HG02610 (cell line): ENCODE data around the gene TRAF7.

Experiments used
- ATAC-seq: cut with Tn5 transposase; IDR thresholded peaks from one replicate; pipeline ENCODE4 v1.9.1; 2021; ENCODE audit warnings: mild to moderate bottlenecking, moderate library complexity; ENCODE audit not compliant: unreplicated experiment

The TRAF7 gene

DNA sequence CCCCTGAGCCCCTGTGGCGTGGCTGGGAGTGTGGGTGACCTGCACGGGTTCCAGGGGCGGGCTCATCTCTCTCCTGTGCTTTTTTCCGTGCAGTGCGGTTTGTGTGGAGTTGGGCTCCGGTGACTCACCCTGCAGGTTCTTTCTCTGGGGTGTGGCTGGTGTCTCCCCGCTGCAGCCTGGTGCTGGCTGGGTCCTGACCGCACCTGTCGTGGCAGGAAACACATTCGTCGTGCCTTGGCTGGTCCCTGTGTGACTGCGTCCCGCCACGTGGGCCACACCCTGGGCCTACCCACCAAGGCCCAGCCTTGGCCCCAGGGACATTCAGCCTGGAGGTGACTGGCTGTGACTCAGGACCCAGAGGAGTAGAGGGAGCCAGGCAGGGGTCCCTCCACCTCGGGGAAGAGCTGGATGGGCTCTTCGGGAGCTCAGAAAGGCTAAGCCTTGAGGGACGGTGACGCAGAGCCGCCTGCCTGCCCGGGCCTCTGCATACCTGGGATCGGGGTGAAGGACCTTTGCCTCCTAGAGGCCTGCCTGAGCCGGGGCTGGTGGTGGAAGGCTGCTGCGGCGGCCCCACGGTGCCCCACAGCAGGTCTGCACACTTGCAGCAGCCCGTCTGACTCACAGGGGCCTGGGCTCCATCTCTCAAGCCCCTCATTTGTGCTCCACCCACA, 7.8 kb downstream of the TRAF7 start:
- no peak for ATAC-seq

DNA sequence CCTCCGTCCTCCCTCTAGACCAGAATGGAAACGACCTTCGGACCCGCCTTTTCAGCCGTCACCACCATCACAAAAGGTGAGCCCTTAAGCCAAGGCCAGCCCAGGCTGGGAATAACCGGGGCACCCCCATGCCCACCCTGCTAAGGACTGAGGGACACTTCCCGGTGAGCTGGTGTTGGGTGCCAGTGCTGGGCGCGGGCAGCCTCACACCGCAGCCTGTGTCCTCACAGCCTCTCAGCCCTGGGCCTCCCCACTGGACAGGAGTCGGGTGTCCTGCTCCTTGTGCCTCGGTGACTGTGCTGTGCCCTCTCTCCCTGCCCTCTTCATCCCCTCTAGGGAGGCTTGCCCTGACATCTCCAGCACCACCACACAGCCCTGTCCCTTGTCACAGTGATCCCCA, 10.3 kb downstream of the TRAF7 start:
- no peak for ATAC-seq

DNA sequence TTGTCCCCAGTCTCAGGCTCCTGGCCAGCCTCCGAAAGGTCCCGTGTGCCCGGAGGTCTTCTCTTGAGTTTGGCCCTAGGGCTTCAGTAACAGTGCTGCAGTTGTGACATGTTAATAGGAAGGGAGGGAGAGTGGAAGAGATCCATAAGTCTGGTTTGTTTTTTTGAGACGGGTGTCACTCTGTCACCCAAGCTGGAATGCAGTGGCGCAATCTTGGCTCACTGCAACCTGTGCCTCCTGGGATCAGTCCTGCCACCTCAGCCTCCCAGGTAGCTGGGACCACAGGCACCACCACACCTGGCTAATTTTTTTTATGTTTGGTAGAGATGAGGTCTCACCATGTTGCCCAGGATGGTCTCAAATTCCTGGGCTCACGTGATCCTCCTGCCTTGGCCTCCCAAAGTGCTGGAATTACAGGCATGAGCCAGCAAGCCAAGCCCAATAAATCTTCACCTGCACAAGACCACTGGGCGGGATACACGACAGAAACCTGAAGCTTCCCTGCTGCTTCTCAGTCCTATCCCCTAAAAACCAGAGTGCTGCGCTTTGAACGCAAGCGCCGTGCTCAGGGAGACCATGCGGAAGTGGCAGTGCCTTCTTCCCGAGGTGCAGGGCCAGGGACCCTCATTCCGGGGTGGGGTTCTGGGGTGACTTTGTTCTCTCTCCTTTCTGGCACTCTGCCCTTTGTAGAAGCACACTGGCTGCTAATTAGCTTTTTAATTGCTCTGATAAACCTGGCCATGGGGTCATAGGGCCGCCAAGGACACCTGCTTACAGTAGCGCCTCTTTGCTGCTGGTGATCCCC, 10.9 kb downstream of the TRAF7 start:
- no peak for ATAC-seq

DNA sequence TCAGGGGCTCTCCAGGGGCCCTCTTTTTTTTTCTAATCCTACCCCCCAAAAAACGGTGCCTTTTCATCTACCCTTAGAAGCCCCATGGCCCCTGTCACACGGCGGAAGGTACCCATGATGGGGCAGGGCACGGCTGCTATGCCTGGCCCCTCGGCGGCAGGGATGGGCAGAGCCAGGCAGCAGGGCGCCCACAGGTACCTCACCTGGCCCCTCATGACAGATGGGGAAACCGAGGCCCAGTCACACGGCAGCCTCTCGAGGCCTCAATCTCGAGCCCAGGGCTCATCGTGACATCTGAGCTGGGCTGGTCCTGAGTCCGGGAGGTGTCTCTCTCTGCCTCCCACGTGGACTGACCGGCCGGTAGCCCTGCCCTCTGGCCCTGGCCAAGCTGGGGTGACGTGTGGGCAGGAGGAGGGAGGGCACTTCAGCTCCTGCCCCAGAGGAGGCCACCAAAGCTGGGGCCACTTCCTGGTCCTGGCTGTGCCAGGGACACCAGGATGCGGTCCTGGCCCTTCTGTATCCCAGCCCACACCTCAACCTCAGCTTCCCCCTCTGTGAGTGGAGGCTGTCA, 11.6 kb downstream of the TRAF7 start:
- no peak for ATAC-seq

DNA sequence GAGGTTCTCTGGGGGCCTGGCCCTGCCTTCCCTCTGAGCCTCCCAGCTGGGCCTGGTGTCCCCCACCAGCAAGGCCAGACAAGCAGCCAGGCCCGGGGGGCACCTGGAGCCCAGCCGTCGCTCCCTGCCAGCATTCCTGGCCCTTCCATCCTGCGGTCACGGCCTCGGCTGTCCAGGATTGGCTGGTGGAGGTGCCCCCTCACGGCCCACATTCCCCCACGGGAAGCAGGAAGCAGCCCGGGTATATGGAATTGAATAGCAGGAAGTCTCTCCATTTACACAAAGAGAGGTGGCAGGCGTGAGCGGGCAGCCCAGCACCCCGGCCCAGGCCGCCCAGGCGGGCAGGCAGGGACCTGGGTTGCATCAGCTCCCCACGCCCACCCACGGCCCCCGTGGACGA, 14.5 kb downstream of the TRAF7 start:
- ATAC-seq: no peak

DNA sequence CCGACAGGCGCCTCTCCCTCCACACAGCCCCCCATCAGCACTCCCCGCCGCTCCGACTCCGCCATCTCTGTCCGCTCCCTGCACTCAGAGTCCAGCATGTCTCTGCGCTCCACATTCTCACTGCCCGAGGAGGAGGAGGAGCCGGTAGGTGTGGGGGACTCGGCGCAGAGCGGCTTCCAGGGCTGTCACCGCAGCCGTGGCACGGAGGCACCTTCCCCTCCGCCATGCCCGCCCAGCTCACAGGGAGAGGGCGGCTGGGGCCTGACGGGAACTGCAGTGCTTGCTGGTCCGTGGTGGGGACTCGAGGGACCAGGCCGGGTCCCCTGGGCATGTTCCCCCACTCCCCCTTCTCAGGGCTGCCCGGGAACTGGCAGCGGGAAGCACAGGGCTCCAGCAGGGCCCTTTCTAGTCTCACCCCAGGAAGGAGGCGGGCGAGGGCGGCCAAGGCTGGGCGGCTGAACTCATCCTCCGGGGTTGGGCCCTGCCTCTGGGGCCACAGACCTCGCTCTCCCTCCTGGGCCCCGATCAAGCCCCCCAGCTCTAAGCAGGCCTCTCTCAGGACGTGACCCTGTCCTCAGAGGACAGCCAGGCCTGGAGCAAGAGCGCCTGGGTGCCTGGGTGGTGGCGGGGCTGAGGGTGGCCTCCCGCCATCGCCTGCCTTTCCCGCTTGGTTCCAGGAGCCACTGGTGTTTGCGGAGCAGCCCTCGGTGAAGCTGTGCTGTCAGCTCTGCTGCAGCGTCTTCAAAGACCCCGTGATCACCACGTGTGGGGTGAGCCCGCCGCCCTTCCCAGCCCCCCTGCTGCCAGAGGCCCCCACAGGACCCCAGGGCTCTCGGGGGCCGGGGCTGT, 15.2 kb downstream of the TRAF7 start:
- ATAC-seq: no peak

DNA sequence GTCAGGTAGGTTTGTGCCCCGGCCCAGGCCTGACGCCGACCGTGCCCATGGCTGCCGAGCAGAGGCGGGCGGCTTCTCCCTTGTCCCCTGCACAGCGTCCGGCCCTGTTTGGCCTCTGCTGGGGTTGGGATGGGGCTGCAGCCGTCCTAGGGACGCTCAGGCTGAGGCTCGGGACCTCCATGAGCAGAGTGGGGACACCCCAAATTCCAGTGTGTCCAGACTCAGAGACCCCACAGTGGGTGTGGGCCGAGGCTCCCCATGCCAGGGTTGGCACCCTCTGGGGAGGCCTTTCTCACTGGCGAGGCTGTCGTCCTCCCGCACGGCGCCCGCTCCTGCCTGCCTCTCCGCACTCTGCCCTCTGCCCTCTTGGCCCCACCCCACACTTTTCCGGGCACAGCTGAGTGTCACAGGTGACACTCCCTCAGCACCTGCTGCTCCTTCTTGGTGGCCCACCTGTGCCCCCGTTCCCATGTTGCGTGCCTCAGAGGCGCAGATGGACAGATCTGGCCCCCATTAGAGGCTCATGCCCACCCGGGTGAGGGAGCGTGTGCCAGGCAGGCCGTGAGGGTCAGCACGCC, 16.1 kb downstream of the TRAF7 start:
- ATAC-seq: no peak

DNA sequence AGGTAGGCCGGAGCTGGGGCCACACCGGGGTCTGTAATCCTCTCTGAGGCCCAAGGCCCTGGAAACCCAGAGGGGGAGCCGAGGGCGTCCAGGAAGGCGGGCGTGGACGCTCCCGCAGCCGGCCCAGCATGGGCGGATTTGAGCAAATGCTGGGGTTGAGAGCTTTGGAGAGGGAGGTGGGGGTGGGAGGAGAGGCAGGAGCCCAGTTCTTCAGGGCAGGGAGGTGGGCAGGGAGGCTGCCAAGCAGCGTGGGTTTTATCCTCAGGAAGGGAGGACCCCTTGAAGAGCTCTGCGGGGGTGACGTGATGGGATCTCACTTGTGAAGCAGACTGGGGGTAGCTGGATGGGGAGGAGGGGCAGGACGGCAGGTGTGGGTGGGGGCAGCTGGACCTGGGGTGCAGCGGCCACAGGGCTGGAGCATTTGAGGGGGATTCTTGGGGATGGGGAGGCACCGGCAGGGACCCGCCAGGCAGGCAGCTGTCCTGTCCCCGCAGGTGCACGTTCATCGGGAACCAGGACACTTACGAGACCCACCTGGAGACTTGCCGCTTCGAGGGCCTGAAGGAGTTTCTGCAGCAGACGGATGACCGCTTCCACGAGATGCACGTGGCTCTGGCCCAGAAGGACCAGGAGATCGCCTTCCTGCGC, 17.2 kb downstream of the TRAF7 start:
- no peak for ATAC-seq

DNA sequence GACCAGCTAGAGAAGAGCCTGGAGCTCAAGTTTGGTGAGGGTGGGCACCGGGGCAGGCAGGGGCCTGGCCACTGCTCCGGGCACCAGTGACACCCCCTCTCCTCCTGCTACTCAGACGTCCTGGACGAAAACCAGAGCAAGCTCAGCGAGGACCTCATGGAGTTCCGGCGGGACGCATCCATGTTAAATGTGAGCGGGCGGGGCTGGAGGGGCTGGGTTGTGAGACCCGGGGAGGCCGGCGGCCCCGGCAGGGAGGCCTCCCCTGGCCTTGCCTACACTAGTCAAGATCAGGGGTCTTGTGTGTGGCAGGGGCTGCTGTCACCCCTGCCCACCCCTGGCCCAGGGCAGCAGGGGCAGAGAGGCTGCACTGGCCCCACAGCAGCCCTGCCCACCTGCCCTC, 17.8 kb downstream of the TRAF7 start:
- no peak for ATAC-seq

DNA sequence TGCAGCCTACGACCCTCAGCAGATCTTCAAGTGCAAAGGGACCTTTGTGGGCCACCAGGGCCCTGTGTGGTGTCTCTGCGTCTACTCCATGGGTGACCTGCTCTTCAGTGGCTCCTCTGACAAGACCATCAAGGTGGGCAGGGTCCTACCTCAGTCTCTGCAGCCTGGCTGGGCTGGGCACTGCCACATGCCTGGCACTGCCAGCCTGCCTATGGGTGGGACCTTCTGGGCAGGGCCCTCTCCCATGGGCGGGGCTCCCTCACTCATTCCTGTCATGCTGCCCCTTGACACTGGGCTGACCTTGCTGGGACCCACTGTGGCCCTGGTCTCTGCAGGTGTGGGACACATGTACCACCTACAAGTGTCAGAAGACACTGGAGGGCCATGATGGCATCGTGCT, 18.3 kb downstream of the TRAF7 start:
- no peak for ATAC-seq

DNA sequence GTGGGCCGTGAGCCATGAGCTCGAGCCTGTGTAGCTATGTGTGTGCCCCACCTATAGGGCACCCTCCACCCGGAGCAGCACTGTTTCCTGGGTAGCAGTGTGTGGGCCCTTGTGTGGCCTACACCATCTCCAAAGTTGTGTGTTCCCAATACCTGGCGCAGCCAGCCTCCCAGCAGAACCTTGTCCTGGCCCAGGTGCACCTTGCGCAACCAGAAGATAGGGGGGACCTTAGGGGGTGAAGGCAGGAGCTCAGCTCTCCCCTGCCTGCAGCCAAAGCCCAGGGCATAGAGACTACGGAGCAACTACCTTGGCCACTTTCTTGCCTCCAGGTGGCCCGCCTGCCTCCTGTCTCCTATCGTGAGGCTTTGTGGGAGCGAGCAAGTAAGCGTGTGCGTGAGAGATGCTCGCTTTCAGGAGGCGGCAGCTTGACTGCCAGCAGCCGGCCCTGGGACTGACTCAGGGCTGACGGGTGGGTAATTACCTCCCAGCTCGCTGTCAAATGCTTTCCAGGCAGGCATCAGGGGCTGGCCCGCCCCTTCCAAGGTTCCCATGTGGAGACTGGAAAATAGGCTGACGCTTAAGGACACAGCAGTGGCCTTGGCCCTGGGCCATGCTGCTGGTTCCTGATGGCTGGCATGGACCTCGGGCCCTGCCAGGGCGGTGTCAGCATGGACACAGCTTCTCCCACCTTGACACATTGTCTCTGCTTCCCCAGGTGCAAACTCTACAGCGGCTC, 19.0 kb downstream of the TRAF7 start:
- ATAC-seq: no peak

DNA sequence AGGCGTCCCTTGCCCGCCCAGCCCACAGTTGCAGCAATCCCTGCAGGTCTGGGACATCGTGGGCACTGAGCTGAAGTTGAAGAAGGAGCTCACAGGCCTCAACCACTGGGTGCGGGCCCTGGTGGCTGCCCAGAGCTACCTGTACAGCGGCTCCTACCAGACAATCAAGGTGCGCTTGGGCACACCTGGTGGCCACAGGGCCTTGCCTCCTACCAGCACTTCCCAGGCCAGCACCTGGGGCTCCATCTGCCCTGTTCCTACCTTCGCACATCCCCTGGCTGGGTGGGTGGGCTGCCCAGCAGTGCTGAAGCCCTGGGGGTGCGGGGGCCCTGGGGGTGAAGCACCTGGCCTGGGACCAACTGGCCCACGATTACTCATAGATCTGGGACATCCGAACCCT, 19.9 kb downstream of the TRAF7 start:
- ATAC-seq: no peak

DNA sequence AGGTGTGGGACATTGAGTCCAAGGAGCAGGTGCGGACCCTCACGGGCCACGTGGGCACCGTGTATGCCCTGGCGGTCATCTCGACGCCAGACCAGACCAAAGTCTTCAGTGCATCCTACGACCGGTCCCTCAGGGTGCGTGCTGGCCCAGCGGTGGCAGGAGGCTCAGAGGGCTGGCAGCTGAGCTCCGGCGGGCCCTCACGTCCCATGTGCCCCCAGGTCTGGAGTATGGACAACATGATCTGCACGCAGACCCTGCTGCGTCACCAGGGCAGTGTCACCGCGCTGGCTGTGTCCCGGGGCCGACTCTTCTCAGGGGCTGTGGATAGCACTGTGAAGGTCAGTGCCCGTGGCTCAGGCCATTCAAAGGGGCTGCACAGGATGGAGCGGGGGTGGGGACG, 20.5 kb downstream of the TRAF7 start:
- no peak for ATAC-seq

DNA sequence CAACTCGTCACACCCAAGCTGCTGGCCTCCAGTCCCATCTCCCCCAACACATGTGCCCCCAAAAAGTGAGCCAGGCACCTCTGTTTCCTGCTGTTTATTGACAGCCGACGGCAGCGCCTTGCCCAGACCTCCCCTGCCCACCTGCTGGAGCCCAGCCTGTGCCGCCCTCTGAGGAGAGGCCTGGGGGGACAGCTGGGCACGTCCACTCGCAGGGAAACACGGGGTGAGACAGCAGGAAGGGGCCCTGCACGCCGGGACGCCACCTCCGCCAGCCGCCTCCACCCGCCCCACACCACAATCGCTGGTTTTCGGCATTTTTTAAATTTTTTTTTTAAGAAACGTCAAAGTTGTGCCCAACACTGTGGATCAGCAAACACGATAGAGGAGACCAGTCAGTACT, 21.5 kb downstream of the TRAF7 start:
- ATAC-seq: no peak

DNA sequence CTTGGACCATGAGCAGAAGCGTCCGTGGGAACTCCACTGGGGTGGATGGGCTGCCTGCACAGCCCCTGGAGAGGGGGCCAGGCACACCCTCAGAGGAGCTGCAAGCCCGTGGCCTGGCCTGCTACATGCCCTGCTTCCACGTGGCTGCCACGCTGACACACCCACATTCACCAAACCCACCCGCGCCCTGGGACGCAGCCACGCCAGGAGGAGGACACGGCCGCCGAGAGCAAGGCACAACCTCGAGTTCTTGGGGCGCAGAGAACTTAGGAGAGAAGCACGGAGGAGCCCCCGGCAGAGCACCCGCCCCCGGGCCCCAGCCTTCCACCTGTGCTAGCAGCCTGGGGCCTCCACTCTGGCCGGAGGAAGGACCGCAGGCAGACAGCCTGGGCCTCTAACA, 22.0 kb downstream of the TRAF7 start:
- ATAC-seq: no peak

DNA sequence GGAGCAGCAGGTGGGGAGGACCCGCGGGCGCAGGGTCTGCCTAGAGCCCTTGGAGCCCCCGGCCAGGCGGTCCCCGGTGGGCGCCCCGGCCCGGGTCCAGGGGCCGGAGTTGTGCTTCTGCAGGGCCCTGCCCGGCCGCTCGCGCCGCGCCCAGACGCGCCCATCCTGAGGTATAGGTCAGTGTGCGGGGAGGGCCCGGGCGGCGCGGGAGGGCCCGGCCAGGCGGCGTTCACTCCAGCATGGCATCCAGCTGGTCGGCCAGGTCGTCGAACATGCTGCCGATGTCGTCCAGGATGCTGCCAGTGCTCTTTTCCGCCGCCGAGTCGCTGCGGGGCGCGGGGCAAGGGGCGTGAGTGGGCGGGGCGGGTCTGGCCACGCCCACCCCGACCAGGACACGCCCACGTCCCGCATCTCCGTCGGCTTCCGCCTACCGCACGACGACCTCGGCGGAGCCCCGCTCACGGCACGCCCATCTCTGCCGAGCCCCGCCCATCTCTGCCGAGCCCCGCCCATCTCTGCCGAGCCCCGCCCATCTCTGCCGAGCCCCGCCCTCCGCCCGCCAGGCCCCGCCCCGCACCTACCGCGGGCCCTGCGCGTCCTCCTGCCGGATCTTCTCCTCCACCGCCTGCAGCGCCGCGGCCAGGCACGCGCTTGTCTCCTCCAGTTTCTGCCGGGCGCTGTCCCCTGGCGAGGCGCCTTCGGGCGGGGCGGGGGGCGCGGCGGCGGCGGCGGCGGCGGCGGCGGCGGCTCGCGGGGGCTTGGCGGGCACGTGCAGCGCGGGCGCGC, 22.9 kb downstream of the TRAF7 start:
- ATAC-seq: no peak

DNA sequence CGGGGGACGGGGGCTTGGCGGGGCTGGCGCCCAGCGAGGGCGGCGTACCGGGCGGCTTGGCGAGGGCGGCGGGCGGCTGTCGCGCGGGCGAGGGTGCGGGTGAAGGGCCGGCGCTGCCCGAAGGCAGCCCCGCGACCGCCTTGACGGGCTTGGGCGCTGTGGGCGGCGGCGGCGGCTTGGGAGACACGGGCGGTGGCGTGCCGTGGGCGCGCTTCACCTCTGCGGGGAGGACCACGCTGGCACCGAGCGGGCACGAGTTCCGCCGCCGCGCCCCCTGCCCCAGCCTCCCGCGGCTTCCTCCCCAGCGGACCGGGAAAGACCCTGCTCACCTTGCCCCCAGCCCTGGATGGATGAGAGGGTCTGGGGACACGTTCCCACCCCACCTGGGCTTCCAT, 23.5 kb downstream of the TRAF7 start:
- ATAC-seq: no peak

DNA sequence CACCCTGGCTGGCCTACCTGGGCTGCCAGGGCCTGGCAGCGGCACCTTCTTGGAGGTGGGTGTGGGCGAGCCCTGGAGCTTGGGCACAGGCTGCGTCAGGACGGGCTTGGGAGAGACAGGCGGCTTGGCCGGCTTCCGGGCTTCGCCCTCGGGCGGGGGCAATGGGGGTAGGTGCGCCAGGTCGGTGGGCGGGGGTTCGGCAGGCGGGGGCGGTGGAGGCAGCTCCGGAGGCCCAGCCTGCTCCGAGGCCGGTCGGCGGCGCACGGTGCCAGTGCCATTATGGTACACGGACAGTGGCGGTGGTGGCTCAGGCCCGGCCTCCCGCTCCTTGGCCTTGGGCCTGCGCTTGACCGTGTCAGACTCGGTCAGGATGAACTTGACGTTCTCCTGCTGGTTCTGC, 24.0 kb downstream of the TRAF7 start:
- ATAC-seq: no peak

DNA sequence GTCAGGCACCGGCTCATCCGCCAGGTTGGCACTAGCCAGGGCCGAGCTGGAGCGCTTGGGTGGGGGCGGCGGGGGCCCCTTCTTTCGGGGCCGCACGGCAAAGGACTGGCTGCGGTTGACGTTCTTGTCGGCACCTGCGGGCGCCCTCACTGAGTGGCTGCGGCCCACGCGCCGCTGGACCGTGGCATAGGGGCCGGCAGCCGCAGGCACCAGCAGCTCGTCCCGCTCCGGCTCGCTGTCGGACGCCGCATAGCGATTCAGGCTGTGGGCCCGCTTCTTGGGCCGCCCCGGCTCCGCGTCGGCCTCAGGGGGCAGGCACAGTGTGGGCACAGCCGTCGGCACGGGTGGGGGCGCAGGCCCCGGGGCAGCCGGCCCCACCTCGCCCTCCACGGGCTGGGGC, 24.9 kb downstream of the TRAF7 start:
- no peak for ATAC-seq
